ENCODE measurements around the gene SLC12A7.
"Not testable (repeated sequence)": the region's sequence is repeated elsewhere in the genome, so short reads cannot be mapped to it uniquely, and the experiment has no call there.

The SLC12A7 gene

DNA sequence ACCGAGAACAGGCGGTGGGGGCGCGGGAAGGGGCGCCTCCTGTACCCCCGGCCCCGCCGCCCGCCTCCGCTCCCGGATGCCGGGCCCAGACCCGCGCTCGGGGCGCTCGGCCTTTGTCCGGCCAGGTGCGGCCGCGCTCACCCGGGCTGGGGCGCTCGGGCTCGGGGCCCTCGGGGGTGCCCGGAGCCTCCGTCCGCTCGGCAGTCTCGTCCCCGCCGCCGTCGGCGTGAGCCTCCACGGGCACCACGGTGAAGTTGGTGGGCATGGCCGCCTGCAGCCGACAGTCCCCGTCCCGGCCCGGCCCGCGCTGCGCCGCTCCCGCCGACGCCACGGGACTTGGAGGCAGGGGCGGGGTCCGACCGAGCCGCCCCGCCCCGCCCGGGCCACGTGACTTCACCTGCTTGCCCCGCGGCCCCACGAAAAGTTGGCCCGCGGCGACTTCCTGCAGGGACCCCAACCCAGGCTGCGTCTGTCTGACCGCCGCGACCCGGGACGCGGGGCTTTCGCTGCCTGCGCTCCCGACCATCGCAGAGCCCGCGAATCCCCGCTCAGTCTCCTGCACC lies at the start of gene SLC12A7:
Gene SLC12A7 (minus strand): TSS at position 337 of the 563 bp plus-strand sequence. CDS start 72 bp downstream, at position 265.
- no peak for DNase-seq

GRCh38 chr5:1161108-1161832 lies 49.4 kb upstream of the SLC12A7 start:
- no peak for DNase-seq

DNA sequence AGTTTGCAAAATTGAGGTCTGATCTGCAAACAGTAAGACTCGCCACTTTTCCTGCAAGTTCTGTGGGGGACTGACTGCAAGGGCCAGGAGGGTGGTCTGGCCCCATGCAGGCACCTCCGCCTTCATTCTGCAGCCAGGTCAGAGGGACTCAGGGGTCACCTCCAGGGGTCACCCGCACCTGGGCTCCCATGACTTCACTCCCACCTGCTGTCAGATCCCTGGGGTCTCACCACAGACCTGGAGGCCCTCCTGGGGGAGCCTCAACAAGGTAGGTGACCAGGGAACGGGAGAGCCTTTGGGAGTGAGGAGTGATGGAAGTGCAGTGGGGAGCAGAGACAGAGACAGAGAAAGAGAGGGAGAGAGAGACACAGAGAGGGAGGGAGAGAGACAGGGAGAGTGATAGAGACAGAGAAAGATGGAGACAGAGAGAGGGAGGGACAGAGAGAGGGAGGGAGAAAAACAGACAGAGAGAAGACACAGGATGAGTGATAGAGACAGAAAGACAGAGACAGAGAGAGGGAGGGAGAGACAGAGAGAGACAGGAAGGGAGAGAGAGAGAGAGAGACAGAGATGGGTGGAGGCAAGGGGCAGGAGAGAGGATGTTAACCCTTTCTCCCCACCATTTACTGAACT lies 48.0 kb upstream of the SLC12A7 start:
- no peak for DNase-seq

GRCh38 chr5:1159341-1159675 lies 47.4 kb upstream of the SLC12A7 start:
- DNase-seq = no peak

DNA sequence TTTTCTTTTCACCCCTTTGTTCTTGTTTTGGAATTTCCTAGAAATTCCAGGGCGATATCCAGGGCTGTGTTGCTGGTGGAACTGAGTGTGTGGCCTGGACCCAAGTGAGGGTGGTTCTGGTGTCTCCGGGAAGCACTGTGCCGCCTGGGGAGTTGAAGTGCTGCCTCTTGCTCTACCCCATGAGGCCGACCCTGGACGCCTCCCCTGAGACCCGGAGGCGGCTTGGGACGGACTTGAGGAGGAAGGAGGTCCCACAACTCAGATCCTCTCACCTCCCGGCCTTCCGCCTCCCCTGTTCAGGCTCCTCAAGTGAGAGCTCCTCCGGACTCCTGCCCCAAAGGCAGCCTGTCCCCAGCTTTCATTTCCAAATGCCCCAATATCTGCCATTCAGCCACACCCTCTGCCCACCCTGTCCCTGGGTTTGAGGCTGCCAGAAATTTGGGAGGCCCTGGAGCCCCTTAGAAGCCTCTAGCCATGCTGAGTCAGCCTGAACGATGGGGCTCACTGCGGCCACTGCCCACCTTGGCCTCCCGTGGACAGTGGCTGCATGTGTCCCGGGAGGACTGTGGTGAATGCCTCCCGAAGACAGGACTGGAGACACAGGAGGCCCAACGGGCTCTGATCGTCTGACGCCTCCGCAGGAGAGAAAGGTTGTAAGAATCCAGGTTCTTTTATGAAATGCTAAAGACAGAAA lies 46.9 kb upstream of the SLC12A7 start:
- no peak for DNase-seq

GRCh38 chr5:1157461-1157986 lies 45.7 kb upstream of the SLC12A7 start:
- DNase-seq = not testable (repeated sequence)

DNA sequence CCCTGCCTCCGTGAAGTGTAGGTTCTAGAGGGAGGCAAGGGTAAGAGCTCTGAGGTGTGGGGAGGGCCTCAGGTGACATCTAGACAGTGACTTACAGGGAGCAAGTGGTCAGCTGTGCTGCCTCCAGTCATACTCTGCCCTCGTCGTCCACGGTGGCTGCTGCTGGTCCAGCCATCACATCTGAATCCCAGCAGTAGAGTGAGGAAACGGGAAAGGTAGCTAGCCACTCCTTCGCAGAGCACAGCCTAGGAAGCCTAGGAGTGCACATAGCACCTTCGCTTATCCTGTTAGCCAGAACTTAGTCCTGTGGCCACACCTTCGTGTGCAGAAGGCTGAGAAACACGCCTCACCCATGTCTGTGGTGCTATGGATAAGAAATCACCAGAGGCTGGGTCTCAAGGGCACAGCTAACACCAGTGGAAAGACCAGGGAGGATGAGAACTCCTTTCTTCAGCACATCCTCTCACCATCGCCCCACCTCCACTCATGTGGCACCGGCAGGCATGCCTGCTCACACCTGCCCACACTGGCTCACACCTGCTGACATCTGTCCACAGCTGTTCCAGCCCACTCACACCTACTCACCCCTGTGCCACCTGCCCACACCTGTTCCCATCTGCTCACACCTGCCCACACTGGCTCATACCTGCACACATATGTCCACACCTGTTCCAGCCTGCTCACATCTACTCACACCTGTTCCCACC lies 45.0 kb upstream of the SLC12A7 start:
- no peak for DNase-seq

- DNase-seq = no peak
These were observed 44.3 kb upstream of the SLC12A7 start for GRCh38 chr5:1156033-1156753.

- no peak for DNase-seq
These were observed 43.5 kb upstream of the SLC12A7 start for GRCh38 chr5:1155191-1156032.

DNA sequence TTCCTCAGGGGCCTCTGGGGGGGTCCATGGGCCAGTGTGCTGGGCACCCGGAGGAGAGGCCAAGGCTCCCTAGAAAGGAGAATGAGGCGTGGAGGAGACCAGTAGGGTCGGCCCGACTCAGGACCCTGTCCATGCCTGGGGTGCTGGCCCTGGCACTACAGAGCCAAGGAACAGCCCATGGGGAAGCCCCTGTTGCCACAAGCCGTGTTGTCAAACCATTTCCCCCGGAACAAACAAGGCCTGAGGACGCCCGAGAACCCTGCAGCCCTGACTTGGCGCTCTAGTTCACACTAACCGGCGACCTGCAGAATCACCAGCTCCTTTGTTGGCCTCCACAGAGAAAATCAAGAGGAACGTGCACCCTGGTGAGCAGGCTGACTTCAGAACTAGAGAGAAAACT lies 41.6 kb upstream of the SLC12A7 start:
- DNase-seq = no peak

GRCh38 chr5:1152771-1153282 lies 41.0 kb upstream of the SLC12A7 start:
- no peak for DNase-seq

GRCh38 chr5:1152156-1152555 lies 40.3 kb upstream of the SLC12A7 start:
- DNase-seq = no peak

GRCh38 chr5:1151316-1151715 lies 39.5 kb upstream of the SLC12A7 start:
- DNase-seq = no peak

DNA sequence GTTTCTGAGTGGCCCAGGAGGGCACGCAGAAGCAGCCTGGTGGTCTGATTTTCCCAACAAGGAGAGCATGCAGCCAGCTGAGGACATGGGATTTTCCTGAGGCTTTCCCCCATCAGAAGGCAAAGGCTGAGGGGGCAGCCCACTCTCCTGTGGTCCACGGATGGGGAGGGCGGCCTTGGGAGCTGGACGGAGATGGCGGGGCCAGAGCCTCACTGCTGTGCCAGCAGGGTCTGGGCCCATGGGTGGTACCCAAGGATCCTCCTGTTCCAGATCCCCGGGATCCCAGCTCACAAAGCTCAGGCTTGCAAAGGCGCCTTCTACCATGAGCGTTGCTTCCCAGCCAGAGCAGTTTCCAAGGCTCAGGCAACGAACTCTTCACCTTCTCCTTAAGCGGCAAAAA lies 39.0 kb upstream of the SLC12A7 start:
- no peak for DNase-seq

GRCh38 chr5:1144638-1145396 lies 33.0 kb upstream of the SLC12A7 start:
- DNase-seq = no peak

DNA sequence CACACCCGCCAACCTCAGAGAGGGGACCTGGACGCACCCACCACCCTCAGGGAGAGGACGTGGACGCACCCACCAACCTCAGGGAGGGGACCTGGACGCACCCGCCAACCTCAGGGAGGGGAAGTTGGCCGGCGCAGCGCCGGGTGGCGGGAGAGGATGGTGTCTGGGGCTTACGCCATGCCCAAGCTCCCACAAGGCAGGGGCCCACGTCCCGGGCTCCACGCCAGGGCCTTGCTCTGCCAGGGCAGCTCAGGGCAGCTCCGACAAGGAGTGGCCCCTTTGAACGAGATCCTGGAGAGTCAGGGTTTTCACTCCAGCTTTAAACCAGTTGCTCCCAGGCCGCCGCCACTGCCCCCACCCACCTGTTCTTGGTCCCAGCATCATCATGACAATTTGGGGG lies 32.2 kb upstream of the SLC12A7 start:
- no peak for DNase-seq

DNA sequence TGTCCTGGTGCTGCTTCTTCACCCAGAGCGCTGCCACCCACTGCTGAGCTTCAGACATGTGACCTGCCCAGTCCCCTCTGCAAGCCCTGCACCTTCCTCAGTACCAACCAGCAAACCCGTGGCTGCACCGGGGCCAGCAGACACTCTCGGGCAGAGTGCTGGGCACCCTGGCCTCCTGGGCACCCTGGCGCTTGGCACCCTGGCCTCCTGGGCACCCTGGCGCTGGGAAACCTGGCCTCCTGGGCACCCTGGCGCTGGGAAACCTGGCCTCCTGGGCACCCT lies 31.7 kb upstream of the SLC12A7 start:
- DNase-seq = no peak

GRCh38 chr5:1142886-1143669 lies 31.2 kb upstream of the SLC12A7 start:
- DNase-seq = no peak

DNA sequence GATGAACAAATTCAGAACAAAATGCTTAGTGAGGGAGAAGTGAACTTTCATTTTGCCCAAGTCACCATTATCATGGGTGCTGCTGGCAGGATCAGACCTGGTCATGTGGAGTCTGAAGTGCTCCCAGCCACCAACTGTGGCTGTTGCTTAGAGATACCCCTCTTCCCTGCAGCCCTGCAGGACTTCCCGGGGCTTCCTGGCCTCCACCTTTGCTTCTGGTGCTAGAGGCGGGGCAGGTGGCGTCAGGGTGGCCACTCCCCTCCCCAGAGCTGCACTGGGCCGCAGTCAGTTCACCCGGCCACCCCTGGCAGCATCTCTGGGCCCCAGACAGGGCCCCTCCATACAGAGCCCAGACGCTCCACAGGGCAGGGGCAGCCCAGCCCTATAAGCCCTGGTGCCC lies 30.0 kb upstream of the SLC12A7 start:
- DNase-seq = no peak

GRCh38 chr5:1140818-1141189 lies 28.9 kb upstream of the SLC12A7 start:
- DNase-seq = no peak
